Left lung (tissue), 10 donors: Measurements from ENCODE around the gene BEST2. TPM values are rescaled to one million over a fixed set of nuclear protein-coding genes. Genes with fewer than 3 reads are reported as not detected.

Experiments used
- ATAC-seq: fragments of 200-7000 bp; cut with Tn5 transposase; one replicate; pipeline ENCODE4 v1.9.1; 2020; ENCODE audit warnings: moderate library complexity
- DNase-seq, 4 donors: peaks; one replicate each; pipeline ENCODE4 v3.0.0-alpha.2; 2013 to 2020
- H3K27ac ChIP-seq, 2 donors: fragments of 200-600 bp; sonication (generic) in 1 of 2; one replicate each; pipeline versions ENCODE4 v1.5.0 to v1.8.0; 2020 to 2021
- H3K27me3 ChIP-seq, 2 donors: fragments of 200-600 bp; sonication (generic) in 1 of 2; one replicate each; pipeline versions ENCODE4 v1.5.0 to v1.8.0; 2020 to 2021
- H3K36me3 ChIP-seq, 2 donors: fragments of 200-600 bp; sonication (generic) in 1 of 2; one replicate each; pipeline versions ENCODE4 v1.5.0 to v1.8.0; 2020 to 2021
- H3K4me1 ChIP-seq, 2 donors: fragments of 200-600 bp; one replicate each; pipeline ENCODE4 v1.8.0; 2021
- H3K4me3 ChIP-seq, 2 donors: fragments of 200-600 bp; sonication (generic) in 1 of 2; one replicate each; pipeline versions ENCODE4 v1.5.0 to v1.8.0; 2020 to 2021; ENCODE audit warnings: mild to moderate bottlenecking in 1 of 2
- H3K9me3 ChIP-seq, 2 donors: fragments of 200-600 bp; sonication (generic) in 1 of 2; one replicate each; pipeline versions ENCODE4 v1.5.0 to v1.8.0; 2020 to 2021
- intact Hi-C, 2 donors: fragments of 100-400 bp; cut with DNase I; formaldehyde crosslinking; loops; one replicate each; pipeline versions ENCODE4 v1.11.2 to v1.14.2; 2022
- polyA plus RNA-seq, 6 donors: library from polyadenylated mRNA; unstranded; fragments of 120-200 nt; gene quantifications; one replicate each; pipeline ENCODE4 v1.2.1, GENCODE V29; 2013; ENCODE audit not compliant: insufficient read length in 6 of 6
- total RNA-seq, 2 donors: library from RNA; stranded (reverse); fragmentation: NEBNext Ultra II Directional; extraction: Animal tissue kit (Norgen Biotek cat#: 25700); gene quantifications; one replicate each; pipeline ENCODE4 v1.2.1, GENCODE V29; 2021
- TF ChIP-seq, protein P1 (sequence below), 2 donors: fragments of 200-600 bp; sonication (generic) in 1 of 2; IDR thresholded peaks; one replicate each; pipeline versions ENCODE4 v1.5.0 to v1.8.0; 2021; ENCODE audit warnings: antibody characterized with exemption in 2 of 2
- donor health status: DM: no; HTN: yes; CAD: no.
- donor health status: DM: no; HTN: no; CAD: no.

Gene BEST2
- total and polyA plus RNA-seq, 8 donors: 0.08 to 0.17 (median 0.12) TPM; not detected in 4

DNA sequence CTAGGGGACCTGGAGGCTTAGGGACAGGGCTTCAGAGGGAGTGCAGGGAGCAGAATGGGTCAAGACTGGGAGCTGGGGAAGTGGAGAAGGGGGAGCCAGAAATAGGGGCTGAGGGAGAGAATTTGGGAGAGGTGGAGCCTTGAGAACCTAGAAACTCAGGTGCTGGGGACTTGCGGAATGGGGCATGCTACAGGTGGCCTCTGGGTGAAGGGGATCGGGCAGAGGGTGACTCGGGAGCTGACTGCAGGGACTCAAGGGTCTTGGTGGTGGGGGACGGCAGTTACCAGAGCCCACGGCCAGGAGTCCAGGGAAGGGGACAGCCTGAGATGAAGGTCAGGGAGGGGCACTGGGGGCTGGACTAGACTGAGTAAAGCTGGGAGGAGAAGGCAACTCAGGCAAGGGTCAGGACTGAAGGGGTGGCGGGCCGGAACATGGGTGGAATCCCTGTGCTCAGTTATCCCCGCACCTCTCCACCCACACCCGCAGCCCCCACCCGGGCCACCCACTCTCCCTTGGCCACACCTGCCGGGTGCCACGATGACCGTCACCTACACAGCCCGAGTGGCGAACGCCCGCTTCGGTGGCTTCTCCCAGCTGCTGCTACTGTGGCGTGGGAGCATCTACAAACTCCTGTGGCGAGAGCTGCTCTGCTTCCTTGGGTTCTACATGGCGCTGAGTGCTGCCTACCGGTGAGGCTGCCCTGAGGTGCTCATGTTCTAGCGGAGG lies 628 bp downstream of the BEST2 start:
- TF ChIP-seq, protein P1, sequence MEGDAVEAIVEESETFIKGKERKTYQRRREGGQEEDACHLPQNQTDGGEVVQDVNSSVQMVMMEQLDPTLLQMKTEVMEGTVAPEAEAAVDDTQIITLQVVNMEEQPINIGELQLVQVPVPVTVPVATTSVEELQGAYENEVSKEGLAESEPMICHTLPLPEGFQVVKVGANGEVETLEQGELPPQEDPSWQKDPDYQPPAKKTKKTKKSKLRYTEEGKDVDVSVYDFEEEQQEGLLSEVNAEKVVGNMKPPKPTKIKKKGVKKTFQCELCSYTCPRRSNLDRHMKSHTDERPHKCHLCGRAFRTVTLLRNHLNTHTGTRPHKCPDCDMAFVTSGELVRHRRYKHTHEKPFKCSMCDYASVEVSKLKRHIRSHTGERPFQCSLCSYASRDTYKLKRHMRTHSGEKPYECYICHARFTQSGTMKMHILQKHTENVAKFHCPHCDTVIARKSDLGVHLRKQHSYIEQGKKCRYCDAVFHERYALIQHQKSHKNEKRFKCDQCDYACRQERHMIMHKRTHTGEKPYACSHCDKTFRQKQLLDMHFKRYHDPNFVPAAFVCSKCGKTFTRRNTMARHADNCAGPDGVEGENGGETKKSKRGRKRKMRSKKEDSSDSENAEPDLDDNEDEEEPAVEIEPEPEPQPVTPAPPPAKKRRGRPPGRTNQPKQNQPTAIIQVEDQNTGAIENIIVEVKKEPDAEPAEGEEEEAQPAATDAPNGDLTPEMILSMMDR (IDR thresholded peaks at IDR 0.05): no peak
- H3K4me3 ChIP-seq: no peak overlapping the region
- ATAC-seq: no peak
- H3K36me3 ChIP-seq: peaks cover 0 to 10% of the 10 kb centered on the region in 2 donors
- DNase-seq: no peak
- intact Hi-C loops: no loop called here
- H3K27me3 ChIP-seq: peaks cover 0 to 60% of the 10 kb centered on the region in 2 donors
- H3K27ac ChIP-seq: no peak overlapping the region
- peaks cover 0 to 4% of the 10 kb centered on the region in 2 donors for H3K9me3 ChIP-seq
- H3K4me1 ChIP-seq: peaks cover 0 to 10% of the 10 kb centered on the region in 2 donors

DNA sequence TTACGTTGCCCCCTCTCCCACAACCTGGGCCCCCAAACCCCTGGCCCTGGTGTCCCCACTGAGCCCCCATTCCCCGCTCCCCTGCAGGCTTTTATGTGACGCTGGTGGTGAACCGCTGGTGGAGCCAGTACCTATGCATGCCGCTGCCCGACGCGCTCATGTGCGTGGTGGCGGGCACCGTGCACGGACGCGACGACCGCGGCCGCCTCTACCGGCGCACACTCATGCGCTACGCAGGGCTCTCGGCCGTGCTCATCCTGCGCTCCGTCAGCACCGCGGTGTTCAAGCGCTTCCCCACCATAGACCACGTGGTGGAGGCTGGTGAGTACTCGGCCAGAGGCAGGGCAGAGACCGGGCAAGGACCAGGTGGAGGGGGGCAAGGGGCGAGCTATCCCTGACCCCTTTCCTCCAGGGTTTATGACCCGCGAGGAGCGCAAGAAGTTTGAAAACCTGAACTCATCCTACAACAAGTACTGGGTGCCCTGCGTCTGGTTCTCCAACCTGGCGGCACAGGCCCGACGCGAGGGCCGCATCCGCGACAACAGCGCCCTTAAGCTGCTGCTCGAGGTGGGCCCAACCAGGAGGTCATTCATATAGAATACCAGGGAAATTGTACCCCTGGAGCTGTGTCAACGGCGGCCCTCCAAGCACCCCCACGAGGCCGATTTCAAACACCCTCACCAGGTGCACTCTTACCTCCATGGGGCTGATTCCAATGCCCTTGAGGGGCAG lies 3.0 kb downstream of the BEST2 start:
- Histone ChIP-seq H3K9me3 (no peaks in the 10 kb centered on the region), H3K36me3 (no peaks in the 10 kb centered on the region), H3K4me1 (peaks cover 0 to 19% of the 10 kb centered on the region in 2 donors), H3K27ac (no peak overlapping the region), H3K27me3 (peaks cover 0 to 70% of the 10 kb centered on the region in 2 donors), H3K4me3 (no peak overlapping the region)
- intact Hi-C loops: loop anchor here in 1 of 2 donors (5.0 kb wide), 1 partner anchor 98 kb away; no protein-coding TSS in a partner anchor
- ATAC-seq (no peak), DNase-seq (no peak)
- TF ChIP-seq, protein P1 (IDR thresholded peaks at IDR 0.05): no peak

DNA sequence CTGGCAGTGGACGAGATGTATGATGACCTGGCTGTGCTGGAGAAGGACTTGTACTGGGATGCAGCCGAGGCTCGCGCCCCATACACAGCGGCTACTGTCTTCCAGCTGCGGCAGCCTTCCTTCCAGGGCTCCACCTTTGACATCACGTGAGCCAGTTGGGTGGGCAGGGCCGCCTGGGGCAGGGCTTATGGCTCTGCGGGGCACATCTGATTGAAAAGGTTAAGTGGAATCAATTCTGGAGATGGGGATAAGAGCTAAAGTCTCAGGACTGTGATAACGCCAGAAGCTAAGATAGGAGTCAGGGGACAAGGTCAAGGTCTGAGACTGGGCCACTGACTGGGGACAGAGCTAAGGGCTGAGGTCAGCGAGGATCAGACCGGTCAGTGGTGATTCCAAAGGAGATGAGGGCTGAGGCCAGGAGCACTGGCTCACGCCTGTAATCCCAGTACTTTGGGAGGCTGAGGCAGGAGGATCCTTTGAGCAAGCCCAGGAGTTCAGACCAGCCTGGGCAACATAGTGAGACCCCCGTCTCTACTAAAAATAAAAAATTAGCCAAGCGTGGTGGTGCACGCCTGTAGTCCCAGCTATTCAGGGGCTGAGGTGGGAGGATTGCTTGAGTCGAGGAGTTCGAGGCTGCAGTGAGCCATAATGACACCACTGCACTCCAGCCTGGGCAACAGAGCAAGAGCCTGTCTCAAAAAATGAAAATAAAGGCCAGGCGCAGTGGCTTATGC lies 4.7 kb downstream of the BEST2 start:
- Histone ChIP-seq H3K9me3 (no peaks in the 10 kb centered on the region), H3K4me3 (no peak overlapping the region), H3K36me3 (no peaks in the 10 kb centered on the region), H3K27ac (no peak overlapping the region), H3K27me3 (peaks cover 0 to 53% of the 10 kb centered on the region in 2 donors), H3K4me1 (peaks cover 0 to 17% of the 10 kb centered on the region in 2 donors)
- DNase-seq (no peak), ATAC-seq (no peak)
- TF ChIP-seq, protein P1 (IDR thresholded peaks at IDR 0.05): no peak
- intact Hi-C loops: loop anchor here in 1 of 2 donors (5.0 kb wide), 1 partner anchor 96 kb away; no protein-coding TSS in a partner anchor

DNA sequence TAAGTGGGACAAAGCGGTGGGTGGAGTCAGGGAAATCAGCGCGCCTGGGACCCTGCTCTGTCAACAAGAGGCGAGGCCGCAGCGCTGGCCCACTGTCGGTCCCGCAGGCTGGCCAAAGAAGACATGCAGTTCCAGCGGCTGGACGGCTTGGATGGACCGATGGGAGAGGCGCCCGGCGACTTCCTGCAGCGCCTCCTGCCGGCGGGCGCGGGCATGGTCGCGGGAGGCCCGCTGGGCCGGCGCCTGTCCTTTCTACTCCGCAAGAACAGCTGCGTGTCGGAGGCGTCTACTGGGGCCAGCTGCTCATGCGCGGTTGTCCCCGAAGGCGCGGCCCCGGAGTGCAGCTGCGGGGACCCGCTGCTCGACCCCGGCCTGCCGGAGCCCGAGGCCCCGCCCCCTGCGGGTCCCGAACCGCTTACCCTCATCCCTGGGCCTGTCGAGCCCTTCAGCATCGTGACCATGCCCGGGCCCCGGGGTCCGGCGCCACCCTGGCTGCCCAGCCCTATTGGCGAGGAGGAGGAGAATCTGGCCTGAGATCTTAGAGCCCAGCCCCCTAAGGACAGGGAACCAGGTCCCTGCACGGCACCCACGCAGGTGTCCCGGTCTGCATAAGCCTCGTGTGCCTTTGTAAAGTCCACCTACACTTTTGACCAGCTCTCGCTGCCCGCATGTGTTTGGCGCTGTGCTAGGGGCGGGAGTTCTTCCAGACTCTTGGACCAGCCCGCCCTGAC lies 6.1 kb downstream of the BEST2 start:
- Histone ChIP-seq H3K27me3 (peaks cover 0 to 39% of the 10 kb centered on the region in 2 donors), H3K27ac (no peak overlapping the region), H3K9me3 (no peaks in the 10 kb centered on the region), H3K4me1 (peaks cover 0 to 17% of the 10 kb centered on the region in 2 donors), H3K4me3 (peak overlapping the region; percentile 30 to 32), H3K36me3 (peaks cover 0 to 10% of the 10 kb centered on the region in 2 donors)
- DNase-seq (peak; percentile 42 to 93 (median 73)), ATAC-seq (peak; percentile 94)
- TF ChIP-seq, protein P1 (IDR thresholded peaks at IDR 0.05): peak; percentile 87 to 96
- intact Hi-C loops: loop anchor here in 1 of 2 donors (5.0 kb wide), 1 partner anchor 95 kb away; no protein-coding TSS in a partner anchor
